Lung (tissue), 12 donors: ENCODE measurements around the gene NTHL1. TPM values are rescaled to one million over a fixed set of nuclear protein-coding genes. Genes with fewer than 3 reads are reported as not detected.

ENCODE experiments used
- ATAC-seq: fragments of 200-7000 bp; cut with Tn5 transposase; one replicate; pipeline ENCODE4 v1.9.1; 2020; ENCODE audit warnings: moderate number of reproducible peaks; ENCODE audit not compliant: insufficient read depth, low FRiP score
- DNase-seq, 3 donors: peaks; one replicate each; pipeline ENCODE4 v3.0.0-alpha.2; 2013 to 2017
- H3K27ac ChIP-seq, 2 donors: one replicate each; pipeline ENCODE4 v1.5.1; 2013; ENCODE audit warnings: mild to moderate bottlenecking in 2 of 2, moderate library complexity in 2 of 2, control low read depth in 1 of 2, inconsistent platforms in 1 of 2, low read depth in 1 of 2, low read length in 1 of 2
- H3K27me3 ChIP-seq, 3 donors: one replicate each; pipeline ENCODE4 v1.5.1; 2013; ENCODE audit warnings: low read length in 2 of 3; ENCODE audit not compliant: control insufficient read depth in 3 of 3, insufficient read depth in 3 of 3
- H3K36me3 ChIP-seq, 4 donors: one replicate each; pipeline ENCODE4 v1.5.1; 2013; ENCODE audit warnings: low read length in 4 of 4, mild to moderate bottlenecking in 1 of 4, moderate library complexity in 1 of 4; ENCODE audit not compliant: control insufficient read depth in 4 of 4, insufficient read depth in 4 of 4
- H3K4me1 ChIP-seq, 5 donors: one replicate each; pipeline ENCODE4 v1.5.1; 2013; ENCODE audit warnings: low read length in 5 of 5, mild to moderate bottlenecking in 2 of 5, moderate library complexity in 1 of 5; ENCODE audit not compliant: control insufficient read depth in 5 of 5, insufficient read depth in 5 of 5
- H3K4me3 ChIP-seq: one replicate; pipeline ENCODE4 v1.5.1; 2013; ENCODE audit warnings: mild to moderate bottlenecking, control low read depth, moderate library complexity
- H3K9ac ChIP-seq, 2 donors: one replicate each; pipeline ENCODE4 v1.5.1; 2013; ENCODE audit warnings: low read length in 2 of 2, control low read depth in 1 of 2; ENCODE audit not compliant: insufficient read depth in 1 of 2
- H3K9me3 ChIP-seq, 4 donors: one replicate each; pipeline ENCODE4 v1.5.1; 2013; ENCODE audit warnings: low read length in 3 of 4, mild to moderate bottlenecking in 1 of 4, moderate library complexity in 1 of 4; ENCODE audit not compliant: control insufficient read depth in 4 of 4, insufficient read depth in 3 of 4
- CTCF ChIP-seq: IDR thresholded peaks from 2 replicates; pipeline ENCODE4 v1.5.1; 2012; ENCODE audit warnings: mild to moderate bottlenecking; ENCODE audit errors: control extremely low read depth, extremely low read depth
- WGBS, 2 donors: extraction: QIAGEN DNeasy Blood & Tissue Kit; methylation state at CpG; one replicate each; pipeline ENCODE4 v1.1.7; 2013; 5-methylcytosine and 5-hydroxymethylcytosine counted together
- polyA plus RNA-seq, 2 donors: library from polyadenylated mRNA; stranded (reverse); fragments of 200-250 nt; gene quantifications; one replicate each; pipeline ENCODE4 v1.2.1, GENCODE V29; 2013
- total RNA-seq, 2 donors: library from RNA; depleted of rRNA in 1 of 2; stranded (reverse); fragments of >200 nt in 1 of 2; gene quantifications; one replicate each; pipeline ENCODE4 v1.2.1, GENCODE V29; 2014 to 2021
- donor health status: control.
- donor health status: control.
- donor health status: Bipolar disorder and iron deficiency.
- donor health status: healthy.
- donor health status: DM: yes; HTN: yes; CAD: no.

NTHL1 gene
- total and polyA plus RNA-seq, 4 donors, result 19.3 to 43.5 (median 29.1) TPM

DNA sequence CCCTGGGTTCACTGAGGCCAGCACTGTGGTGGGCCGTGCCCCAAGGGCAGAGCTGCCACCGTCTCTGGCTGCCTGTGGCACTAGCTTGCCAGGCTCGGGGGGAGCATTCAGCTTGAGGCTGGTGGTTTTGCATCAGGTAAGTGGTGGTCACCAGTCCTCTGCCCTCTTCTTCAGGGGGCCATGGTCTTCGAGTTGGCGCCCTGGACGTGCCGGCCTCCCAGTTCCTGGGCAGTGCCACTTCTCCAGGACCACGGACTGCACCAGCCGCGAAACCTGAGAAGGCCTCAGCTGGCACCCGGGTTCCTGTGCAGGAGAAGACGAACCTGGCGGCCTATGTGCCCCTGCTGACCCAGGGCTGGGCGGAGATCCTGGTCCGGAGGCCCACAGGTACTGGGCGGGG lies 32.4 kb upstream of the NTHL1 start:
- no peaks in the 10 kb centered on the region for H3K27me3 ChIP-seq
- ATAC-seq (no peak), DNase-seq (no peak)
- 93 to 98% methylated on average over 16 of the region's 16 CpGs for WGBS, 2 donors
- no peaks in the 10 kb centered on the region for H3K9me3 ChIP-seq
- peaks cover 0 to 80% (median 22%) of the 10 kb centered on the region in 4 donors for H3K36me3 ChIP-seq
- no peak overlapping the region for H3K9ac ChIP-seq
- H3K27ac ChIP-seq, result no peak overlapping the region
- no peak for TF ChIP-seq CTCF
- H3K4me1 ChIP-seq, result peaks cover 0 to 36% (median 14%) of the 10 kb centered on the region in 5 donors
- H3K4me3 ChIP-seq, result no peak overlapping the region

GRCh38 chr16:2079311-2079800 lies 31.7 kb upstream of the NTHL1 start:
- Histone ChIP-seq H3K4me3 (no peak overlapping the region), H3K36me3 (peaks cover 0 to 77% (median 22%) of the 10 kb centered on the region in 4 donors), H3K27me3 (no peaks in the 10 kb centered on the region), H3K9me3 (no peaks in the 10 kb centered on the region), H3K9ac (no peak overlapping the region), H3K4me1 (peaks cover 0 to 36% (median 14%) of the 10 kb centered on the region in 5 donors), H3K27ac (no peak overlapping the region)
- no peak for TF ChIP-seq CTCF
- ATAC-seq (no peak), DNase-seq (no peak)
- WGBS, 2 donors, result 97 to 98% methylated on average over 30 of the region's 30 CpGs

- DNase-seq, result no peak
- no peak overlapping the region for H3K9ac ChIP-seq
- no peaks in the 10 kb centered on the region for H3K9me3 ChIP-seq
Observed at GRCh38 chr16:2078691-2079090, 31.1 kb upstream of the NTHL1 start.

More at GRCh38 chr16:2078691-2079090, 31.1 kb upstream of the NTHL1 start:
- no peak for ATAC-seq
- Histone ChIP-seq H3K4me3 (no peak overlapping the region), H3K4me1 (peaks cover 0 to 31% (median 13%) of the 10 kb centered on the region in 5 donors), H3K27me3 (no peaks in the 10 kb centered on the region), H3K27ac (no peak overlapping the region), H3K36me3 (peaks cover 0 to 81% (median 18%) of the 10 kb centered on the region in 4 donors)
- WGBS, 2 donors, result 96% methylated on average over 23 of the region's 23 CpGs
- TF ChIP-seq CTCF, result no peak
